ENCODE data around the gene TMEM242.

The TMEM242 gene

DNA sequence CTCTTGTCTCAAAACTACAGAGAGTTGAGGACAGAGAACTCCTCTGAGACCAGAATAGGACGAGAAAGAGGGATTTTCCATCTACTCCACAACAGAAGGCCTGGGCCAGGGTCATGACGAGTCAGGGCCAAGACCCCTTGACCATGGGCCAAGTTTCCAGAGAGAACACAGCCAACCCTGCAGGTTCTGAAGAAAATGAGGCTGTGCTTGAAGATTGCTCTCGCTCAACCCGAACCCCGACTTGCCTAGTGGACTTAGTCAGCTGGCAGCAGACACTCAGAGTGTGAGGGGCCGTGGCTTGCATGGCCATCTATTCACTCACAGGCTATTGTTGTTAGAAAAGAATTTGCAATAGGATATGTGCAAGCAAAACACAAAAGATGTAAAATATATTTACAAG, 54.5 kb downstream of the TMEM242 start:
- no peak for DNase-seq

- DNase-seq: no peak
Measured at GRCh38 chr6:157268396-157268795, 54.9 kb downstream of the TMEM242 start.

GRCh38 chr6:157267654-157268053, 55.7 kb downstream of the TMEM242 start:
- DNase-seq: no peak

DNA sequence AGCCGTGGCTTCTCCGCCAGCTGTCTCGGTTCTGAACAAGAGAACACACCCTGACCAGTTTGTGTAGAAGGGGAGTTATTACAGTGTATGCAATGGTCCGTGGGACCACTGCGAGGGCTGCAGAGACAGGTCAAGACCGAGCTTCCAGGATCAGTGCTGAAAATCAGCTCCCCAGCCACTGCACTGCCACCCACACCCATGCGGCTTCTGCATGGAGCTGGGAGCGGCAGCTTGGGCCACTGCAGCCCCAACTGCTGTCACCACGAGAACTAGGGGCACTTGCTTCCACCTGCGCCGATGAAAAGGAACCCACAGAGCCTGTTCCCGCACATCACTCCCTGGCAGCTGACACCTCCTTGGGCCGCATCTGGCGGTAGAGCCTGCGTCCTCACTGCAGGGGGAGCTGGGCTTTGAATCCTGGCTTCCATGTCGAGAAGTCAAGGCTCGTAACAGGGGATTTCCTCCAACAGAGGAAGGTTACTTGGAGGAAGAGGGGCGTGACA, 56.2 kb downstream of the TMEM242 start:
- DNase-seq: no peak

DNA sequence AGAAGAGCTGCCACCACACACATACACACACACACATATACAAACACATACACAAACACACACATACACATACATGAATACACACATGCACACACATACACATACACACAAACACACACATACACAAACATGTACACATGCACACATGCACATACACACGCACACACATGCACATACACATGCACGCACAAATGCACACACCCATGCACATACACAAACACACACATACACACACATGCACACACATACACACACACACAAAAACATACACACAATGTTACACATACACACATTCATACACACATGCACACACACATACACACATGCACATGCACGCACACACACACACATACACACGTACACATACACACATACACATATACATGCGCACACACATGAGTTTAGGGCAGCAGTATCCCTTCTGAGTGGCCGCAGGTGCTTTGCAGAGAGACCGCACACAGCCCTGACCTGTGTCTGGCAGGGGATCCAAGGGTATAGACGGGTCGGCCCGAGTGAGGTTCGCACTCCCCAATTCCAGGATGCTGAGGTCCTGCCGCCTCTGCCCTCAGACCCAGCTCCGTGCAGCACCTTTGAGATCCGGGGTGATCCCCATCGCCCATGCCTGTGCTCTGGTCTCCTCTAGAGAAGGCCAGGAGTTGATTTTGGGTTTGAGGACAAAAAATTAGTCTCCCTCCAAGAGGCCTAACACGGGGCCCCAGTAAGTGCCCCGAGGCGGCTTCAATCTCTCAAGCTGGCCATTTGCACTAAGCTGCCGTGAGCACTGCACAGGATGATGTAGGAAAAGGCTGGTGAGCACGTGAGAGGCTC, 56.8 kb downstream of the TMEM242 start:
- DNase-seq: no peak

GRCh38 chr6:157265635-157266034, 57.7 kb downstream of the TMEM242 start:
- DNase-seq: peak; percentile 74

GRCh38 chr6:157265186-157265585, 58.1 kb downstream of the TMEM242 start:
- DNase-seq: no peak

GRCh38 chr6:157264701-157265100, 58.6 kb downstream of the TMEM242 start:
- peak; percentile 81 for DNase-seq

DNA sequence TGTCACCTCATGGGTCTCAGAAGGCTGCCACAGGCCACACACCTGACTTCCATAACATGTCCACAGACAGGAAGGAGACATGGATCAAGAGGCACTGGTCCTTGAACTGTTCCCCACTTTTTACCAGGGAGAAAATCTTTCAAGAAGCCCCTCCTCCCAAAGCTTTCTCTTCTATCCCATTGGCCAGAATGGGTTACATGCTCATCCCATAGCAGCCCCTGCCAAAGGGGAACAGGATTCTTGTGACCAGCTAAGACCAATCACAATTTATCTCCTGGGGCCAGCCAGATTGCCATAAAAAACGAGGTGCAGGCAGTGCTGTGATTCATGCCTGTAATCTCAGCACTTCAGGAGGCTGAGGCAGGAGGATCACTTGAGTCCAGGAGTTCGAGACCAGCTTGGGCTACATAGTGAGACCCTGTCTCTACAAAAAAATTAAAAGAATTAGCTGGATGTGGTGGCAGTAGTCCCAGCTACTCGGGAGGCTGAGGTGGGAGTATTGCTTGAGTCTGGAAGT, 59.4 kb downstream of the TMEM242 start:
- DNase-seq: no peak

- no peak for DNase-seq
Measured at GRCh38 chr6:157263146-157263545, 60.2 kb downstream of the TMEM242 start.

DNA sequence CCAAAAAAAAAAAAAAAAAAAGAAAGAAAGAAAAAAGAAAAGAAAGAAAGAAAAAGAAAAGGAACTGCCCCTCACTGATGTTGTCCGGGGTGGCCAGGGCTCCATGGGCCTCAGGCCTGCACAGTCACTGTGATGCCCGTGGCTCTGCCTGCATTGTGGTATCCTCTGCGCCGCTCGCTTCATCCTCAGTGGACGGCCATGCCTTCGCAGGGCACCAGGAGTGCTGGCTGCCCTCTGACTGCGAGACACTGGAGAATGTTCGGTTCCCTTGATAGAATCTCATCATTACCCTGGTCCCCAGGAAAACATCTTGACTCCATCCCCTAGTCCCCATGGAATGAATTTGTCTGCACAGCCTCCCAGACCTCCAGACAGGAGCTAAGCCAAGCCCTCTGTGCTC, 61.7 kb downstream of the TMEM242 start:
- DNase-seq: no peak

- no peak for DNase-seq
Measured at GRCh38 chr6:157260735-157261410, 62.4 kb downstream of the TMEM242 start.

DNA sequence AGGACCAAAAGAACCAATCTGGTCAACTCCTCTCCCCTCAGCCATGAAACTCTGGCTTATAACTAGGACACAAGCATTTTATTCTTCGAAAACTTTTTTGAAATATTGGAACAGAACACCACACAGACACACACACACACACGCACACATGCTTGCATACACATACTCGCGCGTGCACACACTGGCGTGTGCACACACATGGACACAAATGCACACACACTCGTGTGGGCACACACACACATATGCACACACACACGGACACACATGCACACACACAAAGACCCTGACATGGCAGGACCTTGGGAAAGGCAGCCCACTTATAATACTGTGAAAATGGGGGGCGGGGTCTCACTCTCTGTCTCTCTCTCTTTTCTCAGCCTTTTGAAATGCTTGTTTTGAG, 63.9 kb downstream of the TMEM242 start:
- DNase-seq: no peak

DNA sequence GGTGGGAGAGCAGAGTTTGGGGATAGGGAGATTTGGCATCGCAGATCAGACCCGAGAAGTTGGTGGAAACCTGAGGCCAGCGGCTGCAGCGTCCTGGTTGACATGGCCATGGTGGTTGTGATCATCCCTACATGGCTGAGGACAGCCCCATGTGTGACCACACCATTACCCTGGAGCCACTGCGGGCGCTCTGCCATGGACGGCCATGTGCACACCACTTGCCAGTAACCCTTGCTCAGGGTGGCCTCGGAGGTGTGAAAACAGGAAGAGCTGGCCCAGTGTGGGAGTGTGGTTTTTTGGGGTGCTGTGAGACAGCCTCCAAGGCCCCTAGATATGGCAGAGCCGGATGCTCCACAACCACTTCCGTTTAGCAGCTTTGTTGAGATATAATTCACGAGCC, 64.4 kb downstream of the TMEM242 start:
- DNase-seq: no peak

DNA sequence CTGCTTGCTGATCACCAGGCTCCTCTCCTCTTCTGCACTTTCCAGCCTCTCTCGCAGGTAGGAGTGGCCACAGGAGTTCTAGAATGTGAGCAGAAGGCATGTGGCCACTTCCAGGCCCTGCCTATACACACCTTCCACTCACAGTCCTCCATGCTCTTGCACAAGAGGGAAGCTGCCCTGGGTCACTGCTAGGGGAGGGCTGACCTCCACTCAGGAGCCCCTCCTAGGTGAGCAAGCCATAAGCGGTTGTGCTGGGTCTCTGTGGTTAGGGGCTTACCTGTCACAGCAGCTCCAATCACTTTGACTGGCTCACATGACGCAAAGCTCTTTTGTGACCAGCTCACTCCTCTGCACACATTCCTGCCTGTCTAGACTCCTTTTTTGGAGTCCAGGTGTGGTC, 68.2 kb downstream of the TMEM242 start:
- no peak for DNase-seq

DNA sequence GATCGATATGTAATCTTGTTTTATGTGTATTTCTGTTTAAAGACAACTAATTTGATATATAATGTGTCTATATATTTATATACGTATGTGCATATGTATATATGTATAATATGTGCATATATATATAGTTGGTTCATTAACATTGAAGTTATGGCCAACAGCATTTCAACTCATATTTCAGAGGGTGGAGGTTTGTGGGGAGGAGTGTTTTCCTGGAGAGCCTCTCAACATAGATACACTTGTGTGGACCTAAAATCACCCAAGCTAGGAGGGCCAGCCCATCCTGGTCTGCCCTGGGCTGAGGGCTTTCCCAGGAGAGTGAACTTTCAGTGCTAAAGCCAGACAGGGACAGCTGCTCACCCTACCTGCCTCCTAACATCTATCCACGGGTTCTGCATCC, 68.8 kb downstream of the TMEM242 start:
- no peak for DNase-seq

GRCh38 chr6:157253699-157254098, 69.6 kb downstream of the TMEM242 start:
- DNase-seq: peak; percentile 68

GRCh38 chr6:157253017-157253416, 70.3 kb downstream of the TMEM242 start:
- peak; percentile 80 for DNase-seq

GRCh38 chr6:157251586-157252247, 71.6 kb downstream of the TMEM242 start:
- no peak for DNase-seq

- no peak for DNase-seq
Measured at GRCh38 chr6:157249826-157250225, 73.5 kb downstream of the TMEM242 start.

DNA sequence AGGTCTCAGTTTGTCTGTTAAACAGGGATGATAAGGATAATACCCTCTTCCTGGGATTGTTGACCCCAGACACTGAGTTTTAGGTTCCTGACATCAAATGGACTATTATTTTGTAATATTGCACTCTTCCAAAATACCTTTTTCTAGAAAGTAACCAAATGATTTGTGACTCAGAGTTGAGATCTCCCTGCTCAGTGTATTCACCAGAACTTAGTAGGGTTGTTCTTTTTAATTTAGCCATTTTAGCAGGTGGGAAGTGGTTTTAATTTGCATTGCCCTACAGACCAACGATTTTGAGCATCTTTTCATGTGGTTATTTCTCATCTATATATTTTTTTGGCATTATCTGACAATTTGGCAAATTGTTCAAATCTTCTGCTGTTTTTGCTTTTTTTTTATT, 75.1 kb downstream of the TMEM242 start:
- DNase-seq: no peak

DNA sequence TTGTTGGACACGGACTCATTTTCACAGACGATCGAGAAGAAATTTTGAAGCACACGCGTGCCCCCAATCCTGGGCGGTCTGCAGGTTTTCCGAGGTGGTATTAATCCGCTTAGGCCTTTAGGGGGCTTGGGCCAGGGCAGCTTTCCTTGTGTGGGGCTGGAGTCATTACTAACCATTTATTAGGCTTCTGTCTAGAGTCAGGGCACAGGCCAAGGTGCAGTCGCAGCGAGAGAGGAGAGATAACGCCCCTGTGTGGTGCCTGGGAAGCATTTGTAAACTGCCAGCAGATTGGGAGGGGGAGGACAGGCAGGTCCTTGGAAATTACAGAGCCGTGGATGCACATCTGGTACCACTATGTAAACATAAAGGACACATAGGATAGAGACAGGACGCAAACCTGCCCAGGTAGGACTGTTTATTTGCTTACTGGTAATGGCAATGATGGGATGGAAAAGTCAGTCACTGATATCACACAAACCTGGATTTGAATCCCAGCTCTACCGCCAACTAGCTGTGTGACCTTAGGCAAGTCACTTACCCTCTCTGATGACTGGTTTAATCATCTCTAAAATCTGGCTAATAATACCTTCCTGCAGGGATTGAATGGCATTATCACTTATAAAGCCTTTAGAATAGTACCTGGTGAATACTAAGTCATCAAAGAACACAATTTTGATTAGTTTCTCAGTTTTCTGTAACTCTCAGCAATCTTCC, 76.4 kb downstream of the TMEM242 start:
- peak; percentile 11 for DNase-seq

Measured in NCI-H2029 (cell line).